GM12878 (cell line): Measurements from ENCODE around the gene GNAQ. TPM values are rescaled to one million over a fixed set of nuclear protein-coding genes. Genes with fewer than 3 reads are reported as not detected.
A peak's percentile ranks its signal among the peaks of the same experiment; 100 is the strongest.

Experiments used
- ATAC-seq: fragments of 200-7000 bp; cut with Tn5 transposase; 3 replicates; pipeline ENCODE4 v1.9.1; 2020; ENCODE audit warnings: mild to moderate bottlenecking, moderate library complexity
- BruUV-seq: library from RNA; stranded (reverse); fragments of 400-500 nt; replicated peaks from 2 replicates; lab custom pipeline; 2021; lab: Mats Ljungman, UMichigan
- CTCF ChIA-PET: fragments of 300-600 bp; sonication (Branson Sonifier 250); formaldehyde crosslinking; extraction: SDS; loops from one replicate; lab custom pipeline; 2021; ENCODE audit warnings: inconsistent platforms; lab: Yijun Ruan, JAX
- POLR2A ChIA-PET: fragments of 350-600 bp; formaldehyde crosslinking; extraction: SDS; loops from one replicate; lab custom pipeline; 2021; ENCODE audit warnings: inconsistent platforms; lab: Charles Lee
- RAD21 ChIA-PET: fragments of 300-600 bp; sonication (Branson Sonifier 250); formaldehyde crosslinking; loops from one replicate; lab custom pipeline; 2023; ENCODE audit warnings: antibody characterized with exemption; ENCODE audit not compliant: unreplicated experiment; lab: Charles Lee
- SMC1A ChIA-PET: fragments of 300-600 bp; sonication (Branson Sonifier 250); formaldehyde crosslinking; loops from one replicate; lab custom pipeline; 2023; ENCODE audit not compliant: unreplicated experiment, uncharacterized antibody; lab: Charles Lee
- DNase-seq: peaks from one replicate; pipeline ENCODE4 v3.0.0-alpha.2; 2011; ENCODE audit warnings: low read depth, low spot score
- FAIRE-seq: peaks from 3 replicates; lab custom pipeline; 2011; peaks lifted over from hg19 to GRCh38; lab: Jason Lieb, UNC
- H2AFZ ChIP-seq: 2 replicates; pipeline ENCODE4 v1.6.0; 2011; ENCODE audit warnings: low read depth, low read length, control low read depth; ENCODE audit not compliant: control insufficient read depth
- H3K27ac ChIP-seq: 2 replicates; pipeline ENCODE4 v1.5.1; 2011; ENCODE audit warnings: control low read depth; ENCODE audit not compliant: control insufficient read depth, insufficient read depth
- H3K27me3 ChIP-seq, 2 experiments: replicated peaks in 1 of 2; 2 replicates each; pipeline versions ENCODE4 v1.6.0 to v1.6.1; 2011; ENCODE audit warnings: low read length in 1 of 2; ENCODE audit not compliant: control insufficient read depth in 2 of 2, insufficient read depth in 2 of 2
- H3K36me3 ChIP-seq, 2 experiments: 2 replicates each; pipeline ENCODE4 v1.5.1; 2011; ENCODE audit warnings: low read length in 1 of 2; ENCODE audit not compliant: control insufficient read depth in 2 of 2, insufficient read depth in 2 of 2
- H3K4me1 ChIP-seq: 2 replicates; pipeline ENCODE4 v1.6.1; 2011; ENCODE audit warnings: mild to moderate bottlenecking, low read length, moderate library complexity, mixed read lengths; ENCODE audit not compliant: control insufficient read depth, insufficient read depth
- H3K4me2 ChIP-seq: 2 replicates; pipeline ENCODE4 v1.6.0; 2011; ENCODE audit warnings: control low read depth; ENCODE audit not compliant: control insufficient read depth, insufficient read depth
- H3K4me3 ChIP-seq: fragments of 200-600 bp; sonication (generic); 2 replicates; pipeline ENCODE4 v1.5.1; 2016
- H3K79me2 ChIP-seq: 2 replicates; pipeline ENCODE4 v1.6.0; 2011; ENCODE audit warnings: low read length; ENCODE audit not compliant: control insufficient read depth, insufficient read depth
- H3K9ac ChIP-seq: 2 replicates; pipeline ENCODE4 v1.8.0; 2011; ENCODE audit warnings: low read length, control low read depth, mixed read lengths; ENCODE audit not compliant: control insufficient read depth, insufficient read depth
- H3K9me3 ChIP-seq: replicated peaks from 3 replicates; pipeline ENCODE4 v1.5.1; 2011; ENCODE audit warnings: mild to moderate bottlenecking, low read length; ENCODE audit not compliant: control insufficient read depth, insufficient read depth
- H4K20me1 ChIP-seq: 2 replicates; pipeline ENCODE4 v1.6.0; 2011; ENCODE audit not compliant: control insufficient read depth, insufficient read depth
- EP300 ChIP-seq, 2 experiments: fragments of 150-350 bp in 1 of 2; IDR thresholded peaks; 2 replicates each; pipeline ENCODE4 v1.6.1; 2011 to 2012; ENCODE audit warnings: low read depth in 2 of 2, low read length in 2 of 2, borderline replicate concordance in 1 of 2, improper control_type of control experiment in 1 of 2, inconsistent platforms in 1 of 2; ENCODE audit not compliant: control insufficient read depth in 1 of 2
- GATAD2B ChIP-seq: fragments of 450-650 bp; conservative IDR thresholded peaks from 2 replicates; pipeline ENCODE4 v1.6.1; 2017; ENCODE audit warnings: low read depth, mild to moderate bottlenecking, moderate library complexity
- MTA2 ChIP-seq: fragments of 450-650 bp; IDR thresholded peaks from 2 replicates; pipeline ENCODE4 v1.6.1; 2016; ENCODE audit warnings: low read depth, mild to moderate bottlenecking, moderate library complexity
- MYC ChIP-seq: IDR thresholded peaks from 2 replicates; pipeline ENCODE4 v1.6.1; 2011; ENCODE audit warnings: mild to moderate bottlenecking, low read length, moderate library complexity, inconsistent platforms; ENCODE audit not compliant: insufficient read depth, insufficient replicate concordance, insufficient read length, severe bottlenecking
- NR2C1 ChIP-seq: fragments of 450-650 bp; IDR thresholded peaks from 2 replicates; pipeline ENCODE4 v1.6.1; 2017; ENCODE audit warnings: antibody characterized with exemption, mild to moderate bottlenecking, moderate library complexity
- PAX8 ChIP-seq: fragments of 450-650 bp; IDR thresholded peaks from 2 replicates; pipeline ENCODE4 v1.6.1; 2017; ENCODE audit warnings: mild to moderate bottlenecking, moderate library complexity
- PML ChIP-seq: IDR thresholded peaks from 2 replicates; pipeline ENCODE4 v1.6.1; 2012; ENCODE audit warnings: low read length, inconsistent platforms
- POLR2AphosphoS5 ChIP-seq: IDR thresholded peaks from 2 replicates; pipeline ENCODE4 v1.6.1; 2011; ENCODE audit warnings: mild to moderate bottlenecking, low read length, inconsistent platforms
- SUPT20H ChIP-seq: IDR thresholded peaks from 2 replicates; pipeline ENCODE4 v1.6.1; 2011; ENCODE audit warnings: low read depth, mild to moderate bottlenecking, low read length, moderate library complexity, borderline replicate concordance; ENCODE audit not compliant: control insufficient read depth
- TAF1 ChIP-seq: IDR thresholded peaks from 2 replicates; pipeline ENCODE4 v1.6.1; 2011; ENCODE audit warnings: mild to moderate bottlenecking, low read depth, low read length, borderline replicate concordance
- TCF12 ChIP-seq: IDR thresholded peaks from 2 replicates; pipeline ENCODE4 v1.6.1; 2011; ENCODE audit warnings: low read depth, mild to moderate bottlenecking, low read length
- WRNIP1 ChIP-seq: IDR thresholded peaks from 2 replicates; pipeline ENCODE4 v1.6.1; 2011; ENCODE audit warnings: low read depth, low read length, improper control_type of control experiment, borderline replicate concordance
- WGBS: methylation state at CpG from one replicate; pipeline ENCODE4 v1.1.6; 2016; ENCODE audit warnings: low lambda C conversion rate; ENCODE audit not compliant: insufficient replicate concordance, insufficient coverage; ENCODE audit errors: missing lambda C conversion rate; 5-methylcytosine and 5-hydroxymethylcytosine counted together
- in situ Hi-C: fragments of 300-500 bp; cut with MboI; formaldehyde crosslinking; loops from 9 replicates; pipeline ENCODE4 v1.14.3; 2018; ENCODE audit warnings: mixed read lengths
- intact Hi-C: fragments of 100-400 bp; cut with micrococcal nuclease; formaldehyde crosslinking; loops from one replicate; pipeline ENCODE4 v1.14.2; 2022; ENCODE audit not compliant: unreplicated experiment
- polyA plus RNA-seq, 11 experiments: library from polyadenylated mRNA; depleted of rRNA in 4 of 11; unstranded in 6 of 11; stranded (reverse) in 5 of 11; fragments of >200 nt; fragmentation: Nextera tagmentation in 4 of 11; fragmentation: Illumina TruSeq in 1 of 11; extraction: Ambion mirVana in 4 of 11; extraction: Trizol in 1 of 11; gene quantifications; 1 replicate in 1 of 11; 2 replicates in 10 of 11; pipeline versions ENCODE4 v1.2.1 to v1.2.3, GENCODE V29; 2011 to 2016; ENCODE audit warnings: inconsistent platforms in 2 of 11, missing spikeins in 2 of 11, low read depth in 1 of 11
- total RNA-seq, 4 experiments: library from RNA; depleted of rRNA in 3 of 4; stranded (reverse); fragments of >200 nt in 3 of 4; fragmentation: Illumina TruSeq in 1 of 4; extraction: Trizol in 1 of 4; gene quantifications; 2 replicates each; pipeline versions ENCODE4 v1.2.1 to v1.2.3, GENCODE V29; 2013 to 2021
- TF ChIP-seq, protein P1 (sequence below): IDR thresholded peaks from 2 replicates; pipeline ENCODE4 v1.6.1; 2012; ENCODE audit warnings: low read depth, low read length, improper control_type of control experiment

GNAQ gene
- total and polyA plus RNA-seq, 10 of the 15 experiments (the other 5 are each of a cell fraction or from before 2014, with no cell fraction given): 0.15 to 47.2 (median 0.49) TPM

DNA sequence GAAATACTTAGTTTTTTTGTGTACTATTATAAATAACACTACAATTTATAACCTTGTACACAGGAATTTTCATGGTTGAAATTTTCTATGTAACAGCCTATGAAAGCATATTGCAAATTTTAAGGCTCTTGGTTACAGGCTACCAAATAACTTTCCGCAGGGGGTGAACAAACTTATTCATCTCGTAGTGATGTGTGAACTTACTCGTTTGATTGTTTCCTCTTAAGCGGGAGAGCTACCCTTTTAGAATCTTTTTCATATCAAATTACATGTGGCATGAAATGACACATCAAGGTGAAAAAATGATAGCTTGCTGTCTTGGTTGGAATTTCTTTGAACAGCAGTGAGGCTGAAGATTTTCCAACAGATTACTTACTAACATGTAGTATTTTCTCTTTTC lies 292.7 kb downstream of the GNAQ start:
- Histone ChIP-seq H3K36me3 (no peaks in the 10 kb centered on the region), H2AFZ (no peak overlapping the region), H4K20me1 (no peaks in the 10 kb centered on the region), H3K4me2 (no peak overlapping the region), H3K9me3 (no peaks in the 10 kb centered on the region), H3K79me2 (no peaks in the 10 kb centered on the region), H3K4me3 (no peak overlapping the region), H3K4me1 (no peaks in the 10 kb centered on the region), H3K9ac (no peak overlapping the region), H3K27ac (no peak overlapping the region), H3K27me3 (no peaks in the 10 kb centered on the region)
- intact Hi-C loops (no loop called here), in situ Hi-C loops (no loop called here)
- TF ChIP-seq MTA2 (no peak), POLR2AphosphoS5 (no peak), WRNIP1 (no peak), PML (no peak), MYC (no peak)
- CTCF ChIA-PET: interaction anchor here (0.6 to 2.2 kb wide), 7 partner anchors 9 to 1765 kb away, joined by 3 to 11 read pairs (median 3); no protein-coding TSS in a partner anchor
- POLR2A ChIA-PET: interaction anchor here (0.5 to 1.5 kb wide), 2 partner anchors 9 to 56 kb away, joined by 5 to 7 read pairs; no protein-coding TSS in a partner anchor
- RAD21 ChIA-PET: interaction anchor here (1.7 kb wide), 1 partner anchor 13 kb away, joined by 4 read pairs; no protein-coding TSS in a partner anchor
- no TSS peak for BruUV-seq
- DNase-seq (no peak), FAIRE-seq (no peak), ATAC-seq (no peak)
- SMC1A ChIA-PET: interaction anchor here (0.7 to 1.5 kb wide), 5 partner anchors 9 to 18 kb away, joined by 3 to 5 read pairs (median 4); no protein-coding TSS in a partner anchor
- 42% methylated on average over 4 of the region's 4 CpGs for WGBS

DNA sequence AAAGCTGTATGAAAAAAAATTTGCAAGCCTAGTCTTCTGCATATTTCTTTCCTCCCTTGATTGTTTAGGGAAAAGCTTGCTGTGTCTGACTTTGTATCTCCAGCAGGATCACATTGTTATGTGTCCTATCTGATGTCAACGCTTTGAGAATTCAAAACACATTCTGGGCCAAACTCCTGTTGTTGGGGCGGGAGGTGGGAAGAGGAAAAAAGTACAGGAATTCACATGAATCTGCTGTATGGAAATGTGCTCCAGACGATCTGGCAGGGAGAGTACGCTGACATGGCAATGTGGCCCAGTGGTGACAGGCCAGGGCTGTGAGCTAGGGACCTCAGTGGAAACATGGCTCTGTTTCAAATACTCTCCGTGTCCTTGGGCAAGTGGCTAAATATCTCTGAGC lies 296.1 kb downstream of the GNAQ start:
- ATAC-seq: no peak
- TF ChIP-seq TAF1: no peak
- TF ChIP-seq NR2C1: no peak
- no peak for TF ChIP-seq EP300 (IDR thresholded peaks at IDR 0.05; ENCODE audit: borderline replicate concordance in 1 of 2, control insufficient read depth in 1 of 2, low read depth in 2 of 2, low read length in 2 of 2)
- no peak for TF ChIP-seq GATAD2B
- TF ChIP-seq PAX8: no peak
- TF ChIP-seq, protein P1, sequence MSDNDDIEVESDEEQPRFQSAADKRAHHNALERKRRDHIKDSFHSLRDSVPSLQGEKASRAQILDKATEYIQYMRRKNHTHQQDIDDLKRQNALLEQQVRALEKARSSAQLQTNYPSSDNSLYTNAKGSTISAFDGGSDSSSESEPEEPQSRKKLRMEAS: no peak
- no peak for TF ChIP-seq TCF12
- no peak for TF ChIP-seq SUPT20H
- FAIRE-seq: no peak
- H3K9me3 ChIP-seq: no peaks in the 10 kb centered on the region
- no peaks in the 10 kb centered on the region for H3K79me2 ChIP-seq
- intact Hi-C loops: no loop called here
- ChIA-PET CTCF (interaction anchor here (0.8 to 1.5 kb wide), 3 partner anchors 18 to 278 kb away, joined by 3 to 5 read pairs (median 4); no protein-coding TSS in a partner anchor), POLR2A (no interaction called here), SMC1A (interaction anchor here (1.2 to 1.6 kb wide), 2 partner anchors 12 to 18 kb away, joined by 4 to 5 read pairs; no protein-coding TSS in a partner anchor), RAD21 (no interaction called here)
- no peak overlapping the region for H2AFZ ChIP-seq
- no peaks in the 10 kb centered on the region; the same call in 1 of the 2 replicates for H3K4me1 ChIP-seq
- whole genome bisulfite sequencing: 28% methylated on average over 5 of the region's 5 CpGs
- in situ Hi-C loops: no loop called here
- H4K20me1 ChIP-seq: no peaks in the 10 kb centered on the region
- no peak overlapping the region for H3K9ac ChIP-seq
- peak overlapping the region; percentile 25; the same call in 1 of the 2 replicates for H3K4me3 ChIP-seq
- H3K27me3 ChIP-seq: no peaks in the 10 kb centered on the region
- H3K36me3 ChIP-seq: no peaks in the 10 kb centered on the region
- no peak overlapping the region for H3K27ac ChIP-seq
- H3K4me2 ChIP-seq: no peak overlapping the region
- no peak for DNase-seq
- no TSS peak for BruUV-seq
